ENCODE results near the gene RAC3.

RAC3 gene

DNA sequence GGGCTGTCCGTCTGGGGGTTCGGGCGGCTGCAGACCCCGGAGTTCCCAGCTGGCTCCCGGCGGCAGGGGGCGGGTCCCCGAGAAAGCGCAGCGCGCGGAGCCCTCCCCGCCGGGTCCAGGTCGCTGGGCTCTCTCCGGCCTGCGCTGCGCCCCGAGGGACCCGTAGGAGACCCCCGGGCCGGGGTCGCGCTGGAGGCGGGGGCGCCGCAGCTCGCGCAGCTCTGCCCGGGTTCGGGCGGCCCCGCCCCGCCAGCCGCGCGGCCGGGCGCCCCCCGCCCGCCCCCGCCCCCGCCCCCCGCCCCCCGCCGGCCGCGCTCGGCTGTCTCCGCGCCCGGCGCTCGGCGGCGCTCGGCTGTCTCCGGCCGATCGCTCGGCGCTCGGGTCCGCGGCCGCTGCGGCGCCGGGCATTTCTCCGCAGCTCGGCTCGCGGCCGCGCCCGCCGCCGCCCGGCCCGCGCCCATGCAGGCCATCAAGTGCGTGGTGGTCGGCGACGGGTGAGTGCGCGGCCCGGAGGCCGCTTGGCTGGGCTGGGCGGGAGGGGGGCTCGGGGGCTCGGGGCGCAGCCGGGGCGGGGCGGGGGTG lies at the start of gene RAC3:
Gene RAC3 (plus strand): TSS at position 376 of the 582 bp plus-strand sequence. CDS start 84 bp downstream, at position 460.
- DNase-seq = no peak

DNA sequence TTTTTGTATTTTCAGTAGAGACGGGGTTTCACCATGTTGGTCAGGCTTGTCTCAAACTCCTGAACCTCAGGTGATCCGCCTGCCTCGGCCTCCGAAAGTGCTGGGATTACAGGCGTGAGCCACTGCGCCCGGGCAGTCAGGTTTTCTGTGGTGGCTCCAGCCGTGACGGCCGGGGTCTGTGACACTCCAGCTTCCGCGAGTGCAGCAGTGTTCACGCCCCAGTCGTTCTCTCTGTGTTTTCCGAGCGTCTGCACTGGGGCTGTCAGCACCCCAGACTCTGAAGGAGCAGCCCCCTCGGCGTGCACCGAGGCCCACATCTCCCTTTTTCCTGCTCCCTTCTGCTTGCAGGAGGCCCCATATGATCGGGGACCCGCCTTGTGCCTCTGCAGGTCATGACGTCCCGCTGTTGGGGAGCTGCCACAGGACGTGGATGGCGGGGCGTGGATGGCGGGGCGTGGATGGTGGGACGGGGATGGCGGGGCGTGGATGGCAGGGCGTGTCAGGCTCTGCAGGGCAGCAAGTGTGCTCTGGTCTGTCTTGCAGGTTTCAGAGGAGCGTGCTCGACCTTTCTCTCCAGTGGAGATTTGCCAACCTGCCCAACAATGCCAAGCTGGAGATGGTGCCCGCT lies 48.4 kb upstream of the RAC3 start:
- DNase-seq = no peak

DNA sequence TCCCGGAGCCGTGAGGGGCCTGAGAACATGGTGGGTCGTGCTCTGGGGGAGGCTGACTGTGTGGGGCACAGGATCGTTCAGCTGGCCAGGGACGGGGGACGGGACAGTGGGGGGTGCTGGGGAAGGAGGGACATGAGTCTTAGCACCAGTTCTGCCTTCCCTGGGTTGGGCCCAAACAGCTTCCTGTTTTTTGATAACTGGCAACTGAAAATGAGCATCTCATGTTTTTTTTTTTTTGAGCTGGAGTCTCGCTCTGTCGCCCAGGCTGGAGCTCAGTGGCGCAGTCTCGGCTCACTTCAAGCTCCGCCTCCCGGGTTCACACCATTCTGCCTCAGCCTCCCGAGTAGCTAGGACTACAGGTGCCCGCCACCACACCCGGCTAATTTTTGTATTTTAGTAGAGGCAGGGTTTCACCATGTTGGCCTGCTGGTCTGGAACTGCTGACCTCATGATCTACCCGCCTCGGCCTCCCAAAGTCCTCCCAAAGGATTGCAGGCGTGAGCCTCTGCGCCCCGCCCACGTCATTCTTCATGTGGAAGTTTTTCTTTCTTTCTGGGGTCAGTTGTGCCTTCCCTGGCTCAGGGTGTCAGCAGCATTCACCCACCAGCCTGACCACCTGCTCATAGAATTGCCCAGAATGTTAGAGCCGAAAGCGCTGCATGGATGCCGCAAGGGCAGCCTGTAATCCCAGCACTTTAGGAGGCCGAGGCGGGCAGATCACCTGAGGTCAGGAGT lies 47.7 kb upstream of the RAC3 start:
- DNase-seq = no peak

DNA sequence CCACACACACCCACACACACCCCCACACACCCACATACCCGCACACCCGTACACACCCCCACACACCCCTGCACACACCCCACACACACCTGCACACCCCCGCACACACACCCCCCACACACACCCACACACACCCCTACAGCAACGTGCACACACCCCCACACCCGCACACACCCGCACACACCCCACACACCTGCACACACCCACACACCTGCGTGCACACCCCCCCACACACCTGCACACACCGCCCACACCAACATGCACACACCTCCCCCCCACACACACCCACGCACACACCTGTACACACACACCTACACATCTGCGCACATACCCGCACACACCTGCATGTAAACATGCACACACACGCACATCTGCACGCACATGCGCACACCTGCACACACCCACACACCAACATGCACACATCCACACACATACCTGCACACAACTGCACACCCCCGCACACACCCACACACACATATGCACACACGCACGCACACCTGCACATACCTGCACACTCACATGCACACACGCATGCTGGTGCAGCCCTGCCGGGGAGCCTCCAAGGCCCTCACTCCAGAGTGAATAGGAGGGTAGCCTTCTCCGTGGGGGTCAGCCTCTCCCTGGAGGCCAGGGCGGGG lies 46.6 kb upstream of the RAC3 start:
- no peak for DNase-seq

DNA sequence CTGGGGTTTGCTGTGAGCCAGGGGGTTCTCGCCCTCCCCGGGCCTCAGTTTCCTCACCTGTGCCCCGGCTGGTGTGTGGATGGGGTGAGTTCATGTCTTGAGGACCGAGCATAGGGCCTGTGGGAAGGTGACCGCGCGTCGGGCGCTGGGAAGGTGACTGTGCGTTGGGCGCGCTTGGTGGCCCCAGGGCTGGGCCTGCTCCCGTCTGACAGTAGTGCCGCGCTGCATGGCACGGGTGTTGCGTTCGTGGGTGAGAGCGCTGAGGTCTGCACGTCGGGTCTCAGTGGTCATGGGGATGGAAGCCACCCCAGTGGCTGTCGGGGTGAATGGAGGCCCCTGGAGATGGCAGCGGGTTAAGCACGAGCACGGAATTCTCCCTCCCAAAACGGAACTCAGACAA lies 44.9 kb upstream of the RAC3 start:
- no peak for DNase-seq

DNA sequence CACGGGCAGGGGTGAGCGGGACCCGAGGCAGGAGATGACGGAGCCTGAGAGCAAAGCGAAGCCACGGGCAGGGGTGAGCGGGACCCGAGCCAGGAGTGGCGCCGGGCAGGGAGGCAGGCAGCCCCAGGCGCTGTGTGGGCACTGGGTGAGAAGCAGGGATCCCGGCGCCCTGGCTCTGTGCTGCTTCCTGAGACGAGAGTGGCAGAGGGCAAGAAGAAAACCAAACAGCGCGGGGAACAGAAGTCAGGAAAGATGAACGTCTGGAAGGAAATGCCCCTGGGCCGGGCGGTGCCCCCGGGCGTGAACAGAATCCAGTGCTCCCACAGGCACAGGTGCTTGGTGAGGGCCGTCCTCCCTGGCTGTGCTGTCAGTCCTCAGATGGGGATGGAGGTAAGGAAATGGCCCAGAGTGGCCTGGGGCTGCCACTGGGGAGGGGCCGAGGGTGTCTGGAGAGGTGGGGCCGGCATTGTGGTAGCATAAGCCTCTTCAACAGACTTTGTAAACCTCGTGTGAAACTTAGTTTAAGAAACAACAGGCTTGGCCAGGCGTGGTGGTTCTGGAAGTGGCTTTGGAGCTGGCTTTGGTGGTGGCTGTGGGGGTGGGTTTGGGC lies 44.2 kb upstream of the RAC3 start:
- DNase-seq = no peak

DNA sequence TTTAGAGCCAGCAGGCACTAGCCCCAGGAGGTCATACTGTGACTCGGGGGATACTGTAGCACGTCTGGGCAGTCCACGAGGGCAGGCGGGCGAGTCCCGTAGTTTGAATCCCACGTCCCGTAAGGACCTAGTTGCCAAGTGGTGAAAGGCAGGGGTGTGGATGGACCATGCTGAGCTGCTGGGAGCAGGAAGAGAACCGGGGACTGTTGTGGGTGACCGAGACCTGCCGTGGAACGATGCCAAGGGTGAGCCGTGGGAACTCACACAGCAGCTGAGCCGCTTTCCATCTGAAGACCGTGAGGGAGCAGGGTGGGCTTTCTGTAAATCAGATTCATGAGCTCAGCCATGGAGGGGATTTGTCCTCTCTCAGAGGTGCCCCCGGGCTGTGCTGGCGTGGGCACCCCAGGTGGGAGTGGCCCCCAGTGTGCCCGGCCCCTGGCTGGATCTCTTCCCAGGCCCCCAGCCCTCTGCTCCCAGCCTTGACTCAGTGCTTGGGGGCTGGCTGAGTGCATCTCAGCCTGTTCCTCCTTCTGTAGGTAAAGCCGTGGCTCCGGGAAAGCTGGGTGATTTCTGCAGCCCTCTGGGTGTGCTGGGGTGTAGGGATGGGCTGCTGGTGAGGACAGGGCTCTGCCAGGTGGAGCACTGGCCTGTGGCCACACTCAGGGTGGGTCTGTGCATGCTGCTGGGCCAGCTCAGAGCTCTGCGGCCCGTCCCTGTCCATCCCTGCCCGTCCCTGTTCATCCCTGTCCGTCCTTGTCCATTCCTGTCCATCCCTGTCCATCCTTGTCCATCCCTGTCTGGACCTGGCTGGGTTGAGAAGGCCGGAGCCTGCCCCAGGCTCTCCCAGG lies 40.4 kb upstream of the RAC3 start:
- DNase-seq = no peak

DNA sequence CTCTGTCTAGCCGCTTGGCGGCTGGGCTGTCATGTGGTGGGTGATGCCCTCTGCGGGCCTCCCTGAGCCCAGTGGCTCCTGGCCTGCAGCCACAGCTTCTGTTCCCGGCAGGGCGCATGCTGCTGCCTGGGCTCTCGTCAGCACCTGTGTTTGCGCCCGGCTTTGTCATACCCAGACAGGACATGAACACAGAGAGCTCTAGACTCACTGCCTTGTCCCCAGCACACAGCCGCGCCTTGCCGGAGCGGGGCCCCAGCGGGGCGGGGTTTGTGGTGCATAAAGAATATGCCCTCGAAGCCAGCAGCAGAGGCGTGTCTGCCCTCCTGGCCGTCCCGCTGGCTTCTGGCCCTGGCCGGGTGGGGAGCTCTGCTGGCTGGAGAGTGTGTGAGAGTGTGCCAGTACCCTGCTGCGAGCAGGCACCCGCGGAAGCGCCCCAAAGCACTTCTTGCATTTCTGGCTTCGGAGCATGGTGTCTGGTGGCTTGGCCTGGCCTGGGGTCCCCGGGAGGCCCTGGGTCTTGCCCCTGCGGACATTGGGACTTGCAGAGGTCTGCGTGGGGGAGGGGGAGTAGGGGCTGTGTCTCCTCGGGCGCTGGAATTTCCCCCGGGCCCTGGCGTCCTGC lies 39.7 kb upstream of the RAC3 start:
- no peak for DNase-seq

DNA sequence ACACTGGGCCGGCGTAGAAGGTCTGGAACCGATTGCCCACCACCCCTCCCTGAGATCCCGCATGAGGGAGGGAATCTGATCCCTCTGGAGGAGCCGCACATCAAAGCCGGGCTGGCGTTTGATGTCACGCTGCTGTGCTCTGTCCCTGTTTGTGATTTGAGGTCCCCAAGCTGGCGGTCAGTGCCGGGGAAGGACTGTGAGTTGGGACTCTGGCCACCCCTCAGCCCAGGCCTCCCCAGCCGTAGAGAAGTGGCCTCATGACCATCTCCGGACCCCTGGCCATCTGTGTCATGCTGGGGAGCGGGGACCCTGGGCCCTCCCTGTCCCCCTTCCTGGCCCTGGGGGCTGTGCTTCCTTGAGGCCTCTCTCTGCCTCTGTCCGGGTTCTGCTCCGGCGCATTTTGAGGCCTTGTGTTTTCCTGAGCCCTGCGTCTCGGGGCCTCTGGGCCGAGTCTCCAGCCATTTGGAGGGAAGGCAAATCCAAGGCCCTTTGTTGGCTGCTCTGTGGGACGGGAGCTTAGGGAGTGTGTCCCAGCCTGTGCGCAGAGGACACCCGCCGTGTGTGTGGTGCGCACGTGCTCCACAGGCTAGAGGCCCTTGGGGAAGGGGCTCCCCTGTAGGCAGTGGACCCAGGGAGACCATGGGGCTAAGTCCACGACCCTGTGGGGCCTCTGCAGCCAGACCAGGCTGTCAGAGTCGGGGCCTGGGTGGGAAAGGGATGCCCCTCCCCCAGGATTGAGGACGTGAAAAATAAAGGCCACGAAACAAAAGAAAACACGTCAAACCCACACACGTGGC lies 39.0 kb upstream of the RAC3 start:
- DNase-seq = no peak

DNA sequence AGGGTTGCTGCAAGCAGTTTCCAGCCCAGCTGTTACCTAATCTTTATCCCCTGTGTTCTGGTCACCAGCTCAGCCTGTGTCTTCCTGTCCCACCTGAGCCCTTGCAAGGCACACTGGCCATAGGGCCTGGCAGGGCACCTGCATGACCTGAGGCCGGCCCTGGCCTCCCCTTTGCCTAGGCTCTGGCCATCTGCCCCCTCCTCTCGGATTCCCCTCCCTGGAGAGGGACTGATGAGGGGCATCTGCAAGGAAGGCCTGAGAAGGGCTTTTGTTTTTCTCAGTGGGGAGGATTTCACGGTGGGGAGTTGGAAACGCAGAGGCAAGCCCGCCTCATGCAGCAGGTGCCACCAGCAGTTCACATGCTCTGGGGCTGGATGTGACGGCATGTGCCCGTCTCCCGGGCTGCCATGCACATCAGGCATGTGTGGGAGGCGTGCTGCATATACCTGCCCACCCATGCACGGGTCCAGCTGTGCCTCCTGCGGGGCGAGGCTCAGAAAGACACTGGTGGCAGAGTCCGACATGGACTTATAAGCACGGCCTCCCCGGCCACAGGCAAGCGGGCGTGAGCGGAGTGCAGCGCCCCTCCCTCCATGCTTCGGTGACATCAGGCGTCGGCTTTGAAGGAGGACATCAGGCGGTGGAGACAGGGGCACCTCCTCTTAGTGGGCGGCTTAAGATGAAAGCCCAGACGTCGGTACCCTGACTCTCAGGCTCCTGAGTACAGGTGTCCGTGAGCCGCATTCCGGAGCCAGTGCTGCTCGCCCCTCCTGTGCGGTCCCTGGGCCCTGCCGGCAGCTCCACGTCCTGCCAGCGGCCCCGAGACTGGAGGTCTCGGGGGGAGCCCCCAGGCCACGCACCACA lies 37.5 kb upstream of the RAC3 start:
- DNase-seq = no peak

DNA sequence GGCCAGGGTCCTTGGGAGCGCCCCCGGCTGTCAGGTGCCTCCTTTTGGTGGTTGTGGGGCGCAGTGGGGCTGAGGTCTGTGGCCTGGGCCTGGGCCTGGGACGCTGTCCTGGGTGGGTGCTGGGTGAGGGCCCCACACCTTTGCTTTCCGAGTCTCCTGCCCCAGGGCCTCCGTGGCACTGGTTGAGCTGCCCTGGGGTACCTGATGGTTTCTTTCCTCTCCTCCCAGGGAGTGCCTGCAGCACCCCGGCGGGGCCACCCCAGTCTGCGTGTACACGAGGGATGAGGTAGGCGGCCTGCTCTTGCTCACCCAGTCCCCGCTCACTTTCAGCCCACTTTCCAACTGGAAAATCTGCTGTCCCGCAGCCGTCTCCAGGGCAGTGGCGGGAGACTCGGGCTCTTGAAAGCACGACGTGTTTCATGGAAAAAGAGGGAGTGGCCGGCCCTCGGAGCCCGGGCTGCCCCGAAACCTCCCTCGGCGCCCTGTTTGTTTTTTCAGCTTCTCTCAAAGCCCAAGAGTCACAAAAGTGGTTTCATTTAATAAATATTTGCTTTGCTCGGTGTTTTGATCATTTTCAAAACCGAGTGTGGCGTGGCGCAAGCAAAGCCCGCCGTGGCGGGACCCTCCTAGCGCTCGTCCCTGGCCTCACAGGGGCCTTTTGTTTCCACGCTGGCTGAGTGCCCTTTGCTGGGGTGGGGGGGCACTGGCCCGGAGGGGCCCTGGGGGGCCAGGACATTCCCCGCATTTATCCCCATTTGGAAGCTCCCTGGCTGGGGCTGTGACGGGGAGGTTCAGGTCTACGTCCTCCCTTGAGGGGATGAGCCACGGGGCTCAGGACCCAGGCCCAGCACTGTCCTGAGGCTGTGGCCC lies 36.6 kb upstream of the RAC3 start:
- DNase-seq = no peak

DNA sequence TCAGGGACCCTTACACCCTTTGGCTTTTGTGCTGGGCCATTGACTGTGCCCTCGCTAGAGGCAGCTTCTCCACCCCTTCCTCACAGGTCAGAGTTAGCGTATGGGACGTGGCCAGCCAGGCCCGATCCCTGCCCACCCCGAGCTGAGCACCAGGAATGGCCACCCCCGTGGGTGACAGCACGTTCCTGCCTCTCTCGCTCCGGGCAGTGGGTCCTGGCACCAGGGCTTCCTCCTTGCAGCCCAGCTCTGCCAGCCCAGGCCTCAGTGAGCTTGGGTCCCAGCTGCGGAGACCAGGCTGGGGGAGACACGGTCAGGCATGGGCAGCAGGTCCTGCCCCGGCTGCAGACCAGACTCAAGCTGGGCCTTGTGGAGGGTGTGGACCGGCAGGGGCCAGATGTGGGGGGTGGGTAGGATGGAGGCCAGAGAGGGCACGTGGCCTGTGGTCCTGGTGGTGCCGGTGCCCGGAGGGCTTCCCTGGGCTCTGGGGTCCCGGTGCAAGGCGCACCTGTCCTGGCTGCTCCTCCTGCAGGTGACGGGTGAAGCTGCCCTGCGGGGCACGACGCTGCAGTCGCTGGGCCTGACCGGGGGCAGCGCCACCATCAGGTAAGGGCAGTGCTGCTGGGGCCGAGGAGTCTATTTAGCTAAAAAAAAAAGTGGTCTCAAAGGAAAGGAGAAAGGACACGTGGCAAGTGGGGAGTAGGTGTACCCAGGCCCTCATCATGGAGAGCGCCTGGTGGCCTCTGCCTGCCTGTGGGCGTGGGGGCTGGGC lies 35.8 kb upstream of the RAC3 start:
- no peak for DNase-seq

DNA sequence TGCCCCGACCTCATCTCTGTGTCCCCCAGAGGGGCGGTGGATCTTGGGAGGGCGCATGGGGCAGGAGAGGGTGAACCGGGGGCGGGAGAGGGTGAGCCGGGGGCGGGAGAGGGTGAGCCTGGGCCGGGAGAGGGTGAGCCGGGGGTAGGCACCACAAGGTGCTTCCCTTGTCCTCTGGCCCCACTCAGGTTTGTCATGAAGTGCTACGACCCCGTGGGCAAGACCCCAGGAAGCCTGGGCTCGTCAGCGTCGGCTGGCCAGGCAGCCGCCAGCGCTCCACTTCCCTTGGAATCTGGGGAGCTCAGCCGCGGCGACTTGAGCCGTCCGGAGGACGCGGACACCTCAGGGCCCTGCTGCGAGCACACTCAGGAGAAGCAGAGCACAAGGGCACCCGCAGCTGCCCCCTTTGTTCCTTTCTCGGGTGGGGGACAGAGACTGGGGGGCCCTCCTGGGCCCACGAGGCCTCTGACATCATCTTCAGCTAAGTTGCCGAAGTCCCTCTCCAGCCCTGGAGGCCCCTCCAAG lies 35.2 kb upstream of the RAC3 start:
- no peak for DNase-seq

DNA sequence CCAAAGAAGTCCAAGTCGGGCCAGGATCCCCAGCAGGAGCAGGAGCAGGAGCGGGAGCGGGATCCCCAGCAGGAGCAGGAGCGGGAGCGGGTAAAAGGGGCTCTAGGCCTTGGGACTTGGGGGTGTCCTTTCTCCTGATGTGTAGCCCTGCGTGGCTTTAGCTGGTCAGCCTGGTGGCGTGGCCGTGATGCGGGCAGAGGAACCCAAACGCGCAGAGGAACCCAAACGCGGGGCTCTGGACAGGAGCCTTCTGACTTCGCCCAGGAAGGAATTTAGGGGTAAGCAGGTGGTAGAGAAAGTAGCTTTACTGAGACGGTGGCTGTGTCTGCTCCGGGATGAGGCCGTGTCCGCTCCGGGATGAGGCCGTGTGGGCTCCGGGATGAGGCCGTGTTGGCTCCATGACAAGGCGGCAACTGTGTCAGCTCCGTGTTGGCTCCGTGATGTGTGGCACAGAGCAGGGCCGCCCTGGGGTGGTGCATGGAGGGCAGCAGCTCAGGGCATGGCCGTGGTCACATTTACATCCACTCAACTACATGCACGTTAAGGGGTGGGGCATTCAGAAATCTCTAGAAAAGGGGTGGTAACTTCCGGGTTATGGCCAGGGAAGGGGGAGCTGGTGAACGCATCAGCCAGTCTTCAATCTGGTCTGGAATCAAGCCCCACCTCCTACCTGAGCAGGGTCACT lies 34.6 kb upstream of the RAC3 start:
- DNase-seq = no peak

DNA sequence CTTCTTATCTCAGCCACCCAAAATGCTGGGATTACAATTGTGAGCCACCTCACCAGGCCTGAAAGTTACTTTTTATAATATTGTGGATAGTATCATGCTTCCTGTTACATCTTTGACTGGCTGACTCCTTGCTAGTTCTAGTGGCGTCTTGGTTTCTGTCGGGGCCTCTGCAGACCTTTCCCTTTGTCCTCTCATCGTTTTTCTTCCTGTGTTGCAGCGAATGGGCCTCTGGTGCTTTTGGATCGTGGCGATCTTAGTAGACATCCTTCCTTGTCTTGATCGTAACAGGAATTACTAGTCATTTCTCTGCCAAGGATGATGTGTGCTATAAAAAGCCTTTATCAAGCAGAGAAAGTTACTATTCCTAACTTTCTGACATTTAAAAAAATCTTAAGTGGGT lies 33.3 kb upstream of the RAC3 start:
- DNase-seq = no peak

DNA sequence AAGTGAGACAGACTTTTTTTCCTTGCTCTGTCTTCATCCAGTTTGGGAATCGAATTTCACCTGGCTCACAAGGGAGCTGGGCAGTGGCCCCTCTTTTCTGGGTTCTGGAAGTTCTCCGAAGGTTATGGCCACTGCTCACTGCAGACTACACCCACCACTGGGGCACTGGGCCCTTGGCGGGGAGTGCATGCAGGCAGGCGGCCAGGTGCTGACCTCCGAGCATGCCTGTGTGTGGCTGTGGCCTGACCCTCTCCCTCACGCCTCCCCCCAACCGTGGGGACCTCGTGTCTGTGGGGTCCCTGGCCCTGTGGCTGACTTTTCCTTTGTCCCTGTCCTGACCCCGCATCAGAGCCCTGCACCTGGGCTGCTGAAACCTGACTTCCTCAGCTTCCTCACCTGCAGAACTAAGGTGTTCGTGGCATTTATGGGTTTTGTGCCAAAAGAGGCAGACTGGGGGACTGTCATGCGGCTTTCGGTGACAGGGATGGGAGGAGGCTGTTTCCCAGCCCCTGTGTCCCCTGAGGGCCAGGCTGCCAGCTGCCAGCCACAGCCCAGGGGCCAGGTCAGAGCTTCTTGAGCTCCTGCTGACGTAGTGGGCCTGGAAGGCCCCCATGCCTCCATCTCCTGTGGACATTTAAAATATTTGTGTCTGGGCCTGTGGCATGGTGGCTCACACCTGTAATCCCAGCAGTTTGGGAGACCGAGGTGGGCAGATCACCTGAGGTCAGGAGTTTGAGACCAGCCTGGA lies 32.6 kb upstream of the RAC3 start:
- DNase-seq = no peak

DNA sequence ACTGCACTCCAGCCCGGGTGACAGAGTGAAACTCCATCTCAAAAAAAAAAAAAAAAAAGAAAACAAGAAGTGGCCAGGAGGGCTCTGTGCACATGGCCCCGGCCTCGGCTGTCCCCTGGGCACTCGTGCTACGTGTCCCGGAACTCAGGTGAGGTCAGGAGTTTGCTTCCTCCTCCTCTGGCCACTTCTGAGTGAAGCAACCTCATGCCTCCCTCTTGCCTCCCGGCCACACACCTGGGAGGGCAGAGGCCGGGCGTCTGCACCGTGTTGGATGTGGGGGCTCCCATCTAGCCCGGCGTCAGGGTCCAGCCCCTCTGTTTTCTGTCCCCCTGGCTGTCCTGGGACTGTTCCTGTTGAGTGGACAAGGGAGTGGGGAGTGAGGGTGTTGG lies 31.9 kb upstream of the RAC3 start:
- DNase-seq = no peak
